ENCODE results near the gene ST8SIA4. TPM values are rescaled to one million over a fixed set of nuclear protein-coding genes. Genes with fewer than 3 reads are reported as not detected.

The ST8SIA4 gene
- total RNA-seq, 2 donors from 2014 or later: 44.5 to 47.1 TPM

DNA sequence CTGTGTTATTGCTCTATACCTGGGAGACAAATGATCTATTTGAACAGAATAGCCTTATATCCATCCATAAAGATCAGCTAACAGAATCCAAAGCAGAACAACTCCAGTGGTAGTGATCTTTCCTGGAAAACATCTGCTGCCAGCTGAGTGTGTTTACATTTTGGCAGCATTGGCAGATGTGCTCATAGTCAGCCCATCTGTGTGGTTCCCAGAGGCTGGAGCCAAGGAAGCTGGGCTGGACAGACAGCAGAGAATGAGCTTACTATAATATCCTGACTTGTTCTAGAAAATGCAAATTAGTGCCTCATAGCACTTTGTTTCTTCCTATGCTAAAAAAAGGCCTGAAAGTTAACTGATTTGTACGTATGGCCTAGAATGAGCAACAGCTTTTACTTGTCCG is 99.7 kb downstream of the ST8SIA4 start:
- Mint-ChIP-seq H3K27ac (no peak overlapping the region), H3K4me1 (ENCODE audit: low read depth) (peaks cover 4% of the 10 kb centered on the region), H3K36me3 (ENCODE audit: insufficient read depth in 2 of 2) (peaks cover 10 to 20% of the 10 kb centered on the region in 2 donors), H3K9me3 (peaks cover 5 to 8% of the 10 kb centered on the region in 2 donors), H3K27me3 (ENCODE audit: low read depth) (no peaks in the 10 kb centered on the region), H3K4me3 (no peak overlapping the region)
- ATAC-seq (replicated peaks in 1 of 2): no peak
- no peak for DNase-seq

DNA sequence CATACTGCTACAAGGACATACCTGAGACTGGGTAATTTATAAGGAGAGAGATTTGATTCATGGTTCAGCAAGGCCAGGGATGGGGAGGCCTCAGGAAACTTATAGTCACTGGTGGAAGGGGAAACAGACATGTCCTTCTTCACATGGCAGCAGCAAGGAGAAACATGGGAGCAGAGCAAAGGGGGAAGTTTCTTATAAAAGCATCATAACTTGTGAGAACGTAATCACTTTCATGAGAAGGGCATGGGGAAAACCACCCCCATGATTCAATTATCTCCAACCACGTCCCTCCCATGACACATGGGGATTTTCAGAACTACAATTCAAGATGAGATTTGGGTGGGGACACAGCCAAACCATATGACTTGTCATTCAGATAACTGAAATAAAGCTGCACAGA is 100.9 kb downstream of the ST8SIA4 start:
- Mint-ChIP-seq H3K36me3 (ENCODE audit: insufficient read depth in 2 of 2) (peaks cover 10 to 20% of the 10 kb centered on the region in 2 donors), H3K4me3 (no peak overlapping the region), H3K27me3 (ENCODE audit: low read depth) (no peaks in the 10 kb centered on the region), H3K27ac (no peak overlapping the region), H3K9me3 (peaks cover 5 to 8% of the 10 kb centered on the region in 2 donors), H3K4me1 (ENCODE audit: low read depth) (peaks cover 4% of the 10 kb centered on the region)
- peak in 1 of 2 donors; percentile 18 for DNase-seq
- ATAC-seq (replicated peaks in 1 of 2): peak; percentile 24 to 48

DNA sequence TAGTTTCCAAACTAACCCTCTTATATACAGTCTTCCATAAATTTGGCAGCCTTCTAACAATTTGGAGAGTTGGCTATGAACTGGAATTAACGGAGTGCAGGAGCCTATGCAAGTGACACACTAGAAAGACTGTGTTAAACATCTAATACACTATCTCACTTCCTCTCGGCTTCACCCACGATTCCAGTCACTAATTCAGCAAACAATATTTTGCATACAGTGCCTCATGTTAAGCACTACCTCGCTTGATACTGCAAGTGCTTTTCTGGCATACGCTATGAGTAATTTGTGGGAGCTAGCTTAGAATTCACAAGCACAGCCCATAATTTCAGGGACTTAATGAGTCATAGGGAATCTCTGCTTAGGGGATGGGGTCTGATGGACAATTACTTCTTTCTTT is 102.5 kb downstream of the ST8SIA4 start:
- ATAC-seq (replicated peaks in 1 of 2): no peak
- H3K9me3 Mint-ChIP-seq: peaks cover 5 to 8% of the 10 kb centered on the region in 2 donors
- DNase-seq: no peak
- H3K27ac Mint-ChIP-seq: no peak overlapping the region
- no peak overlapping the region for H3K4me3 Mint-ChIP-seq
- H3K36me3 Mint-ChIP-seq (ENCODE audit: insufficient read depth in 2 of 2): peaks cover 11 to 19% of the 10 kb centered on the region in 2 donors
- no peaks in the 10 kb centered on the region for H3K4me1 Mint-ChIP-seq (ENCODE audit: low read depth)
- H3K27me3 Mint-ChIP-seq (ENCODE audit: low read depth): no peaks in the 10 kb centered on the region

GRCh38 chr5:100799166-100799565 is 103.9 kb downstream of the ST8SIA4 start:
- H3K9me3 Mint-ChIP-seq: peaks cover 8% of the 10 kb centered on the region in 2 donors
- DNase-seq: no peak
- no peaks in the 10 kb centered on the region for H3K27me3 Mint-ChIP-seq (ENCODE audit: low read depth)
- H3K4me1 Mint-ChIP-seq (ENCODE audit: low read depth): no peaks in the 10 kb centered on the region
- no peak overlapping the region for H3K27ac Mint-ChIP-seq
- ATAC-seq (replicated peaks in 1 of 2): no peak
- H3K36me3 Mint-ChIP-seq (ENCODE audit: insufficient read depth in 2 of 2): peaks cover 13 to 22% of the 10 kb centered on the region in 2 donors
- H3K4me3 Mint-ChIP-seq: no peak overlapping the region

GRCh38 chr5:100797861-100798260 is 105.2 kb downstream of the ST8SIA4 start:
- Mint-ChIP-seq H3K4me3 (no peak overlapping the region), H3K9me3 (peaks cover 8 to 13% of the 10 kb centered on the region in 2 donors), H3K27ac (no peak overlapping the region), H3K27me3 (ENCODE audit: low read depth) (no peaks in the 10 kb centered on the region), H3K36me3 (ENCODE audit: insufficient read depth in 2 of 2) (peaks cover 16 to 18% of the 10 kb centered on the region in 2 donors), H3K4me1 (ENCODE audit: low read depth) (no peaks in the 10 kb centered on the region)
- ATAC-seq (replicated peaks in 1 of 2) (peak; percentile 32 to 39), DNase-seq (no peak)

GRCh38 chr5:100796851-100797250 is 106.2 kb downstream of the ST8SIA4 start:
- peaks cover 10 to 13% of the 10 kb centered on the region in 2 donors for H3K36me3 Mint-ChIP-seq (ENCODE audit: insufficient read depth in 2 of 2)
- H3K27me3 Mint-ChIP-seq (ENCODE audit: low read depth): no peaks in the 10 kb centered on the region
- peaks cover 11% of the 10 kb centered on the region in 2 donors for H3K9me3 Mint-ChIP-seq
- H3K27ac Mint-ChIP-seq: no peak overlapping the region
- H3K4me3 Mint-ChIP-seq: no peak overlapping the region
- H3K4me1 Mint-ChIP-seq (ENCODE audit: low read depth): no peaks in the 10 kb centered on the region
- ATAC-seq (replicated peaks in 1 of 2) (no peak), DNase-seq (no peak)

- no peak overlapping the region for H3K27ac Mint-ChIP-seq
- peaks cover 10% of the 10 kb centered on the region for H3K4me1 Mint-ChIP-seq (ENCODE audit: low read depth)
- DNase-seq (no peak), ATAC-seq (replicated peaks in 1 of 2) (no peak)
- H3K27me3 Mint-ChIP-seq (ENCODE audit: low read depth): peaks cover 10% of the 10 kb centered on the region
- no peak overlapping the region for H3K4me3 Mint-ChIP-seq
- peaks cover 7 to 9% of the 10 kb centered on the region in 2 donors for H3K36me3 Mint-ChIP-seq (ENCODE audit: insufficient read depth in 2 of 2)
- peaks cover 7 to 10% of the 10 kb centered on the region in 2 donors for H3K9me3 Mint-ChIP-seq
These were observed 108.2 kb downstream of the ST8SIA4 start for GRCh38 chr5:100794844-100795243.

GRCh38 chr5:100794218-100794617 is 108.9 kb downstream of the ST8SIA4 start:
- Mint-ChIP-seq H3K9me3 (peaks cover 7 to 10% of the 10 kb centered on the region in 2 donors), H3K27ac (no peak overlapping the region), H3K36me3 (ENCODE audit: insufficient read depth in 2 of 2) (peaks cover 7 to 9% of the 10 kb centered on the region in 2 donors), H3K27me3 (ENCODE audit: low read depth) (peaks cover 10% of the 10 kb centered on the region), H3K4me3 (no peak overlapping the region), H3K4me1 (ENCODE audit: low read depth) (peaks cover 13% of the 10 kb centered on the region)
- no peak for DNase-seq
- no peak for ATAC-seq (replicated peaks in 1 of 2)

DNA sequence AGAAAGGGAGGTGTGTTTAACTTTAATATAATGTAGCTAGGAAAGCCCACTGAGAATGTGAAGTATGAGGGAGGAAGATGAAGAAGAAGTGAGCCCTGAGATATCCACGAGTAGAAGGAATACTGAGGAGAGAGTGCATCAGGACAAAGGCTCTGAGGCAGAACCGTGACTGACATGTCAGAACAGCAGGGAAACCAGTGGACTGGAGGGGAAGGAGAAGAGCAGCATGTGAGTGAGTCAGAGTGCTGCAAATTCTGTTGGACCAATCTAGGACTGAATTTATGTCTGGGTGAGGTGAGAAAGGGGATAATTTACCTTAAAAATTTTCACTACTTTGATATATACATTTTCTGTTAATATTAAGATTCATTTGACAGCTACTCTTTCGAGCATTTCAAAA is 110.3 kb downstream of the ST8SIA4 start:
- H3K9me3 Mint-ChIP-seq: peaks cover 4 to 10% of the 10 kb centered on the region in 2 donors
- H3K4me3 Mint-ChIP-seq: no peak overlapping the region
- H3K4me1 Mint-ChIP-seq (ENCODE audit: low read depth): peaks cover 19% of the 10 kb centered on the region
- H3K27me3 Mint-ChIP-seq (ENCODE audit: low read depth): peaks cover 10% of the 10 kb centered on the region
- DNase-seq (no peak), ATAC-seq (replicated peaks in 1 of 2) (no peak)
- H3K36me3 Mint-ChIP-seq (ENCODE audit: insufficient read depth in 2 of 2): peaks cover 7 to 9% of the 10 kb centered on the region in 2 donors
- peak overlapping the region; percentile 69 for H3K27ac Mint-ChIP-seq

- peaks cover 6 to 7% of the 10 kb centered on the region in 2 donors for H3K36me3 Mint-ChIP-seq (ENCODE audit: insufficient read depth in 2 of 2)
- peaks cover 4 to 12% of the 10 kb centered on the region in 2 donors for H3K9me3 Mint-ChIP-seq
- peaks cover 19% of the 10 kb centered on the region for H3K4me1 Mint-ChIP-seq (ENCODE audit: low read depth)
- ATAC-seq (replicated peaks in 1 of 2) (no peak), DNase-seq (no peak)
- no peak overlapping the region for H3K4me3 Mint-ChIP-seq
- H3K27ac Mint-ChIP-seq: no peak overlapping the region
- peaks cover 10% of the 10 kb centered on the region for H3K27me3 Mint-ChIP-seq (ENCODE audit: low read depth)
These were observed 111.7 kb downstream of the ST8SIA4 start for GRCh38 chr5:100791391-100791790.

GRCh38 chr5:100790951-100791350 is 112.1 kb downstream of the ST8SIA4 start:
- Mint-ChIP-seq H3K4me1 (ENCODE audit: low read depth) (peaks cover 19% of the 10 kb centered on the region), H3K27ac (no peak overlapping the region), H3K9me3 (peaks cover 4 to 12% of the 10 kb centered on the region in 2 donors), H3K4me3 (no peak overlapping the region), H3K36me3 (ENCODE audit: insufficient read depth in 2 of 2) (peaks cover 6 to 7% of the 10 kb centered on the region in 2 donors), H3K27me3 (ENCODE audit: low read depth) (peaks cover 10% of the 10 kb centered on the region)
- DNase-seq (no peak), ATAC-seq (replicated peaks in 1 of 2) (no peak)

DNA sequence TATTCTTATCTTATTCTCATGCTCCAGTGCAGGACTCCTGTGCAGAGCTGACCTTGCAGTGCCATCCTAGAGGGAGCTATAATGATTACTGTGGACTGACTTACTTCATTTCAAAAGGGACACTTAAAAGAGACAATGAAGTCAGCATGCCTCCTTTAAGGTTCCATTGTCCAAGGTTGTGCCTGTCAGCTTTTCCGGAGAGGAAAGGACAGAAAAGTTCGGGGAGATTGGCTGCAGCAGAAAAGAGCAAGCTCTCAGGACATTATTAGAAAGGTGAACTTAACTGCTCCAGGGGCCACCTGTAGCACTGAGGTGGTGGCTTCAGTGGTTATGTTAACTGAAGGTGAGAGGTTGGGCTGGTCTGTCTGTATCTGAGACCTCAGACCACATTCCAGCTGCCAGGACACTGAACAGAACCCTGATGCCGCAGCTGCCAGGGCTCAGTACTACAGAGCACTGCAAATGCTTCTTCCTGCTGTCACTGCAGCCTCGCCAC is 112.9 kb downstream of the ST8SIA4 start:
- peaks cover 10% of the 10 kb centered on the region for H3K27me3 Mint-ChIP-seq (ENCODE audit: low read depth)
- peak; percentile 23 to 36 for ATAC-seq (replicated peaks in 1 of 2)
- H3K4me1 Mint-ChIP-seq (ENCODE audit: low read depth): peaks cover 19% of the 10 kb centered on the region
- peaks cover 4 to 12% of the 10 kb centered on the region in 2 donors for H3K9me3 Mint-ChIP-seq
- H3K36me3 Mint-ChIP-seq (ENCODE audit: insufficient read depth in 2 of 2): peaks cover 6 to 7% of the 10 kb centered on the region in 2 donors
- DNase-seq: no peak
- peak overlapping the region; percentile 85 for H3K27ac Mint-ChIP-seq
- H3K4me3 Mint-ChIP-seq: peak overlapping the region in 1 of 2 donors; percentile 65

DNA sequence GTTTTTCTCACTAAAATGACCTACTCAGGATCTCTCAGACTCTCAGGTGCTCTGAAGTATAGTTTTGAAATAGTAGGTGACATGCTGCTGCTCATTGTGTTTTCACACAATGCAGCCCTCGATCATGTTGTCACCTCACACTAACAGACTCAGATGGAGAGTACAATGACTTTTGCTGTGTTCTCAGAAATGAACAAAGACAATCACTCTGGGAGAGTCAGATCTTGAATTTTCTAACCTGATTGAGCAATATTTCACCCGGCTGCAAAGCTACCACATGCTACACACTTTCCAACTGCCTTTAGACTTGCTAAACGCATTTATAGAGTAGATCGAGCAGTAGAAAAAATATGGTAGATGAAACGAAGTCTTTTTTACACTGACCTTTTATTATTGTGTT is 113.4 kb downstream of the ST8SIA4 start:
- ATAC-seq (replicated peaks in 1 of 2) (peak; percentile 84 to 96), DNase-seq (peak in 1 of 2 donors; percentile 12)
- H3K27ac Mint-ChIP-seq: peak overlapping the region; percentile 85
- H3K9me3 Mint-ChIP-seq: peaks cover 6 to 12% of the 10 kb centered on the region in 2 donors
- H3K36me3 Mint-ChIP-seq (ENCODE audit: insufficient read depth in 2 of 2): peaks cover 4 to 7% of the 10 kb centered on the region in 2 donors
- peak overlapping the region in 1 of 2 donors; percentile 65 for H3K4me3 Mint-ChIP-seq
- peaks cover 10% of the 10 kb centered on the region for H3K27me3 Mint-ChIP-seq (ENCODE audit: low read depth)
- H3K4me1 Mint-ChIP-seq (ENCODE audit: low read depth): peaks cover 19% of the 10 kb centered on the region

- Mint-ChIP-seq H3K27me3 (ENCODE audit: low read depth) (peaks cover 10% of the 10 kb centered on the region), H3K9me3 (peaks cover 6 to 12% of the 10 kb centered on the region in 2 donors), H3K27ac (no peak overlapping the region), H3K36me3 (ENCODE audit: insufficient read depth in 2 of 2) (peaks cover 4 to 8% of the 10 kb centered on the region in 2 donors), H3K4me1 (ENCODE audit: low read depth) (peaks cover 19% of the 10 kb centered on the region), H3K4me3 (no peak overlapping the region)
- DNase-seq (no peak), ATAC-seq (replicated peaks in 1 of 2) (no peak)
These were observed 114.7 kb downstream of the ST8SIA4 start for GRCh38 chr5:100788417-100788816.
